AG09309 (cell line): ENCODE data around the gene AGXT.

Experiments used
- DNase-seq: peaks from one replicate; pipeline ENCODE4 v3.0.0-alpha.2; 2010; ENCODE audit warnings: low read depth
- H3K4me3 ChIP-seq: 2 replicates; pipeline ENCODE4 v1.5.1; 2011; ENCODE audit warnings: mild to moderate bottlenecking, low read depth, low read length, moderate library complexity; ENCODE audit not compliant: control insufficient read depth
- TF ChIP-seq, protein P1 (sequence below): IDR thresholded peaks from 2 replicates; pipeline ENCODE4 v1.5.1; 2011; ENCODE audit warnings: mild to moderate bottlenecking, low read depth, low read length, inconsistent platforms; ENCODE audit not compliant: insufficient read depth, control insufficient read depth; ENCODE audit errors: missing control alignments

Gene AGXT

GRCh38 chr2:240886678-240887609 lies 18.3 kb downstream of the AGXT start:
- TF ChIP-seq, protein P1, sequence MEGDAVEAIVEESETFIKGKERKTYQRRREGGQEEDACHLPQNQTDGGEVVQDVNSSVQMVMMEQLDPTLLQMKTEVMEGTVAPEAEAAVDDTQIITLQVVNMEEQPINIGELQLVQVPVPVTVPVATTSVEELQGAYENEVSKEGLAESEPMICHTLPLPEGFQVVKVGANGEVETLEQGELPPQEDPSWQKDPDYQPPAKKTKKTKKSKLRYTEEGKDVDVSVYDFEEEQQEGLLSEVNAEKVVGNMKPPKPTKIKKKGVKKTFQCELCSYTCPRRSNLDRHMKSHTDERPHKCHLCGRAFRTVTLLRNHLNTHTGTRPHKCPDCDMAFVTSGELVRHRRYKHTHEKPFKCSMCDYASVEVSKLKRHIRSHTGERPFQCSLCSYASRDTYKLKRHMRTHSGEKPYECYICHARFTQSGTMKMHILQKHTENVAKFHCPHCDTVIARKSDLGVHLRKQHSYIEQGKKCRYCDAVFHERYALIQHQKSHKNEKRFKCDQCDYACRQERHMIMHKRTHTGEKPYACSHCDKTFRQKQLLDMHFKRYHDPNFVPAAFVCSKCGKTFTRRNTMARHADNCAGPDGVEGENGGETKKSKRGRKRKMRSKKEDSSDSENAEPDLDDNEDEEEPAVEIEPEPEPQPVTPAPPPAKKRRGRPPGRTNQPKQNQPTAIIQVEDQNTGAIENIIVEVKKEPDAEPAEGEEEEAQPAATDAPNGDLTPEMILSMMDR: no peak
- no peak for DNase-seq
- no peak overlapping the region for H3K4me3 ChIP-seq

DNA sequence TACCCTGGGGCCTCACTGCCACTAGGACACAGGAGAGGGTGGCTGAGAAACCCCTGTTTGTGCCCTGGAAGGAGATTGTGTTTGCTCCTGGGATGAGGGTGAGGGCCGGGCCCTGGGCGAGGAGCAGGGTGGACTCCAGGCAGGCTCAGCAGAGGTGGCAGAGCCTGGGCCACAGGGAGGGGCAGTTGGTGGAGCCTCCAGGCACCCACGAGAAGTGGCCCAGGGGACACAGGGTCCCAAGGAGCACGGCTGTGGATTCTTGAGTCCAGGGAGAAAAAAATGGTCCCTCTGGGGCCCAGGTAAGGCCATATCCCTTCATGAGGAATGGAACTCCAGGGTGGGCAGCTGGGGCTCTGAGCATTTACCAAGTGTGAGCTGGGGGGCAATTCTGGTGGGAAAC lies 19.0 kb downstream of the AGXT start:
- TF ChIP-seq, protein P1: no peak
- no peak overlapping the region for H3K4me3 ChIP-seq
- no peak for DNase-seq

- TF ChIP-seq, protein P1: no peak
- H3K4me3 ChIP-seq: no peak overlapping the region
- DNase-seq: no peak
Observed at GRCh38 chr2:240888130-240888889, 19.7 kb downstream of the AGXT start.

GRCh38 chr2:240888890-240889573 lies 20.4 kb downstream of the AGXT start:
- TF ChIP-seq, protein P1: no peak
- DNase-seq: no peak
- H3K4me3 ChIP-seq: no peak overlapping the region

GRCh38 chr2:240889601-240890560 lies 21.3 kb downstream of the AGXT start:
- TF ChIP-seq, protein P1: no peak
- no peak for DNase-seq
- H3K4me3 ChIP-seq: no peak overlapping the region

DNA sequence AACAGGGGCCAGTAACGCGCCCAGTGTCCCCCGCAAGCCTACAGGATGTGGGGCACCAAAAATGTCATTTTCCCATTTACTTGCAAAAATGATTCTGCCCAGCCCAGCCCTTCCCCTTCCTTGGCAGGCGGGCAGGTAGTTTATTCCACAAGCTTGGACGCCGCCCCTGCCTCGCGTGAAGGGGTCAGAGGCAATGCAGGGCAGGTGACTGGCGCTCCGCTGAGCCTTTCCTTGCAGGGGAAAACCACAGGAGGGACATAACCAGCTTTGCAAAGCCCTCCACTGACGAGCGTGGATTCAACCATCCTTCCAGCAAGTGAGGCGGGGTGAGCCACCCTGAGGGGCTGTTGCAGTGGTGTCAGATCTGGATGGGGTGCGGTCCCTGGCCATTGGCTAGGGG lies 22.1 kb downstream of the AGXT start:
- H3K4me3 ChIP-seq: no peak overlapping the region
- TF ChIP-seq, protein P1: no peak
- DNase-seq: no peak
